ENCODE data around the gene DHX36.

GRCh38 chr3:154356009-154356408, 31.7 kb upstream of the DHX36 start:
- TF ChIP-seq CBX5 (IDR thresholded peaks at IDR 0.05; ENCODE audit: low read depth) = no peak
- no peak for TF ChIP-seq BMI1 (IDR thresholded peaks at IDR 0.05; ENCODE audit: borderline replicate concordance)
- TF ChIP-seq CTCF (IDR thresholded peaks at IDR 0.05 in 2 of 3, conservative IDR thresholded peaks at IDR 0.05 in 1 of 3; ENCODE audit: control insufficient read depth in 2 of 3, extremely low read depth in 1 of 3, insufficient read depth in 1 of 3, low read depth in 3 of 3, low read length in 3 of 3) = no peak
- no peak for TF ChIP-seq POLR2A (IDR thresholded peaks at IDR 0.05; ENCODE audit: low read depth, low read length)
- TF ChIP-seq KDM1A (IDR thresholded peaks at IDR 0.05; ENCODE audit: borderline replicate concordance) = no peak
- TF ChIP-seq RFX5 (IDR thresholded peaks at IDR 0.05; ENCODE audit: low read depth, low read length) = no peak
- no peak for TF ChIP-seq REST (IDR thresholded peaks at IDR 0.05; ENCODE audit: low read depth, low read length)
- TF ChIP-seq YY1 (IDR thresholded peaks at IDR 0.05; ENCODE audit: low read depth, low read length) = no peak
- no peak for TF ChIP-seq HDGF (IDR thresholded peaks at IDR 0.05)
- no peak for TF ChIP-seq E2F4 (IDR thresholded peaks at IDR 0.05; ENCODE audit: low read depth, low read length)
- TF ChIP-seq ZNF274 (IDR thresholded peaks at IDR 0.05; ENCODE audit: insufficient read depth, insufficient read length) = no peak
